Rectal smooth muscle tissue (tissue), 1 donor: ENCODE results near the gene NOMO2.
"Not testable (repeated sequence)": the region's sequence is repeated elsewhere in the genome, so short reads cannot be mapped to it uniquely, and the experiment has no call there.

Experiments
- H3K27ac ChIP-seq: one replicate; pipeline ENCODE4 v1.7.0; 2013; ENCODE audit warnings: low read depth, low read length, inconsistent platforms
- H3K27me3 ChIP-seq: one replicate; pipeline ENCODE4 v1.7.0; 2013; ENCODE audit warnings: low read length; ENCODE audit not compliant: control insufficient read depth, insufficient read depth
- H3K36me3 ChIP-seq: one replicate; pipeline ENCODE4 v1.7.0; 2013; ENCODE audit warnings: low read length; ENCODE audit not compliant: control insufficient read depth, insufficient read depth
- H3K4me1 ChIP-seq: one replicate; pipeline ENCODE4 v1.7.0; 2013; ENCODE audit warnings: low read length; ENCODE audit not compliant: control insufficient read depth, insufficient read depth
- H3K4me3 ChIP-seq: one replicate; pipeline ENCODE4 v1.7.0; 2013; ENCODE audit warnings: low read length
- H3K9ac ChIP-seq: one replicate; pipeline ENCODE4 v1.7.0; 2013; ENCODE audit warnings: low read length

Gene NOMO2

GRCh38 chr16:18570529-18571306, 8.8 kb upstream of the NOMO2 start:
- not testable (repeated sequence) for H3K27ac ChIP-seq, H3K9ac ChIP-seq, H3K4me3 ChIP-seq, H3K36me3 ChIP-seq, H3K4me1 ChIP-seq, H3K27me3 ChIP-seq

GRCh38 chr16:18560416-18561220, 1.3 kb downstream of the NOMO2 start:
- not testable (repeated sequence) for H3K27me3 ChIP-seq, H3K4me3 ChIP-seq

GRCh38 chr16:18553671-18554070, 8.2 kb downstream of the NOMO2 start:
- not testable (repeated sequence) for H3K27ac ChIP-seq, H3K9ac ChIP-seq, H3K4me3 ChIP-seq, H3K36me3 ChIP-seq, H3K27me3 ChIP-seq, H3K4me1 ChIP-seq

More at GRCh38 chr16:18560416-18561220, 1.3 kb downstream of the NOMO2 start:
- H3K27ac ChIP-seq, H3K36me3 ChIP-seq, H3K9ac ChIP-seq, H3K4me1 ChIP-seq: not testable (repeated sequence)

DNA sequence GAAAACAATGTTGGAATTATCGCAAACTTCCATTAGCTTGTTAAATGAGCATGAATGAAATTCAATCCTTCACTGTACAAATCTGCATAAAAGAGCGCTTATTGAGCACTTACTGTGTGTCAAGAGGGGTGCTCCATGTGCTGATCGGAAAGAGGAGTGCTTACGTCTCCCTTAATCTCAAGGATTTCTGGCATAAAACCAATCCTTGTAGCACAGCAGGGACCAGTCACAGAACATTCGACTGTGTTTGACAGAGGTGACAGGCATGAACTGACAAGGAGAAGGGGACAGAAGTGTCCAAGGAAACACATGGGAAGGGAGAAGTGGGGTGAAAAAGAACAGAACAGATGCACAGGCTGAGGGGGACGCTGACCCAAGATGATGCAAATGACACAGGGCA, 14.5 kb downstream of the NOMO2 start:
- H3K9ac ChIP-seq, H3K27ac ChIP-seq, H3K36me3 ChIP-seq, H3K27me3 ChIP-seq, H3K4me1 ChIP-seq, H3K4me3 ChIP-seq: not testable (repeated sequence)

DNA sequence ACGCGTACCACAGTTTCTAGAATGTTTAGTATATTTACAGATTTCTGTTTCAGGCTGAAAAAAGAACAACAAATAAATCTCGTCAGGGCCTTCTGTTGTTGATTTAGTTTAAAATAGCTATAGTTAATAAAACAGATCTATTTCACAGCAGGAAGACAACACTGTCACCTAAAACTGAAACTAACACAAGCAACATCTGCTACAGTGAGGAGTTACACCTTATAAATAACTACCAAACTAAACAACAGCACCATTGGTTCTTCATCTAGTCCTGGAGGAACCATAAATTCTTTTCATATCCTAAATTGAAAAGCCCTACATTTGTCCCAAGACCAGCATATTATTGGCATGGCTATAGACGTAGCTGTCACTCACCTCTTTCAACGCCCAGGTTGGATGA, 15.0 kb downstream of the NOMO2 start:
- not testable (repeated sequence) for H3K4me1 ChIP-seq, H3K4me3 ChIP-seq, H3K36me3 ChIP-seq, H3K9ac ChIP-seq, H3K27ac ChIP-seq, H3K27me3 ChIP-seq

DNA sequence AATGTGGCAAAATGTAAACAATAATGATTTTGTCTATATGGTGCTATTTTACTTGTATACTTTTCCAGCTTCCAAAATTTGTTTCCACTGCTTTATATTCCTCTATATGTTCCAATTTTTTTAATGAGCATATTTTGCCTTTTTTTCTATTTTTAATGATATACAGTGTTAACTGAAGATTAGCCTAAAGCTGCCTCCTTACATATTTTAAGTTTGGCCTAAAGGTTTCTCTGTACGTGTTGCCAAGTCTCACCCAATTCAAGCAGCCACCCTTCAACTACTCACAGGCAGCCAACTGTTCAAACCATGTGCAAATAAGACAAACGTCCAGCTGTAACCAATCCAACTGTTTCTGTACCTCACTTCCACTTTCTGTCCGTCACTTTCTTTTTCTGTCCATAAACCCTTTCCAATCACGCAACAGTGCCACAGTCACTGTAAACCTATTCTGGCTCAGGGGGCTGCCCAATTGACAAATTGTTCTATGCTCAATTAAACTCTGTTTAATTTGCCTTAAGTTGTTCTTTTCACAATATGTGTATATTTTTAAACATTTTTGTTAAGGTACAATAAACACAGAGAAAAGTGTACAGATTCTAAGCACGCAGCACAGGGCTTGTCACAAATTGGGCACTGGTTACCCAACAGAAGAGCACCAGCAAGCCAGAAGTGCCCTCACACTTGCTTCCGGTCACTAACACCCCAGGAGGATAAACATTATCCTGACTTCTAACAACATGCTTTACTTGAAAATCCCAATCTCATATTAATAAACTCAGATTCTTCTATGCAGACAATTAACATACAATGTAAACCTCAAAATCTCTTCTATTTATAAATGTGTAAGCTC, 17.4 kb downstream of the NOMO2 start:
- not testable (repeated sequence) for H3K36me3 ChIP-seq, H3K4me3 ChIP-seq, H3K9ac ChIP-seq, H3K4me1 ChIP-seq, H3K27ac ChIP-seq, H3K27me3 ChIP-seq

GRCh38 chr16:18541912-18542311, 20.0 kb downstream of the NOMO2 start:
- H3K36me3 ChIP-seq, H3K9ac ChIP-seq, H3K27ac ChIP-seq, H3K4me1 ChIP-seq, H3K27me3 ChIP-seq, H3K4me3 ChIP-seq: not testable (repeated sequence)

GRCh38 chr16:18537004-18537403, 24.9 kb downstream of the NOMO2 start:
- H3K36me3 ChIP-seq, H3K4me3 ChIP-seq, H3K4me1 ChIP-seq, H3K27me3 ChIP-seq, H3K27ac ChIP-seq, H3K9ac ChIP-seq: not testable (repeated sequence)

GRCh38 chr16:18535519-18536168, 26.3 kb downstream of the NOMO2 start:
- H3K36me3 ChIP-seq, H3K4me1 ChIP-seq, H3K4me3 ChIP-seq, H3K27me3 ChIP-seq, H3K9ac ChIP-seq, H3K27ac ChIP-seq: not testable (repeated sequence)

GRCh38 chr16:18534308-18534707, 27.6 kb downstream of the NOMO2 start:
- H3K9ac ChIP-seq, H3K27ac ChIP-seq, H3K27me3 ChIP-seq, H3K36me3 ChIP-seq, H3K4me1 ChIP-seq, H3K4me3 ChIP-seq: not testable (repeated sequence)

GRCh38 chr16:18531323-18531722, 30.6 kb downstream of the NOMO2 start:
- not testable (repeated sequence) for H3K36me3 ChIP-seq, H3K4me1 ChIP-seq, H3K4me3 ChIP-seq, H3K27me3 ChIP-seq, H3K9ac ChIP-seq, H3K27ac ChIP-seq

GRCh38 chr16:18530329-18530728, 31.6 kb downstream of the NOMO2 start:
- not testable (repeated sequence) for H3K27ac ChIP-seq, H3K9ac ChIP-seq, H3K4me3 ChIP-seq, H3K27me3 ChIP-seq, H3K36me3 ChIP-seq, H3K4me1 ChIP-seq
